DMS 273 treated with DMSO at 0.1 percent for 48 hours (cell line): Measurements from ENCODE around the gene FAM20A.
A peak's percentile ranks its signal among the peaks of the same experiment; 100 is the strongest.
"Not testable (repeated sequence)": the region's sequence is repeated elsewhere in the genome, so short reads cannot be mapped to it uniquely, and the experiment has no call there.

ENCODE experiments used
- DNase-seq: peaks from one replicate; lab custom pipeline; 2025; lab: John Stamatoyannopoulos, UW

Gene FAM20A

GRCh38 chr17:68519911-68520310 is 81.3 kb downstream of the FAM20A start:
- no peak for DNase-seq

GRCh38 chr17:68519051-68519450 is 82.1 kb downstream of the FAM20A start:
- DNase-seq = not testable (repeated sequence)

GRCh38 chr17:68518063-68518815 is 82.9 kb downstream of the FAM20A start:
- DNase-seq = no peak

DNA sequence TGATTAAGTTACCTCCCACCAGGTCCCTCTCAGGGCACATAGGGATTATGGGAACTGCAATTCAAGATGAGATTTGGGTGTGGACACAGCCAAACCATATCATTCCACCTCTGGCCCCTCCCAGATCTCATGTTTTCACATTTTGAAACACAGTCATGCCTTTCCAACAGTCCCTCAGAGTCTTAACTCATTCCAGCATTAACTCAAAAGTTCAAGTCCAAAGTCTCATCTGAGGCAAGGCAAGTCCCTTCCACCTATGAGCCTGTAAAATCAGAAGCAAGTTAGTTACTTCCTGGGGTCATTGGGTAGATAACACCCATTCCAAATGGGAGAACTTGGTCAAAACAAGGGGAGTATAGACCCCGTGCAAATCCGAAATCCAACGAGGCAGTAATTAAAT is 83.6 kb downstream of the FAM20A start:
- not testable (repeated sequence) for DNase-seq

DNA sequence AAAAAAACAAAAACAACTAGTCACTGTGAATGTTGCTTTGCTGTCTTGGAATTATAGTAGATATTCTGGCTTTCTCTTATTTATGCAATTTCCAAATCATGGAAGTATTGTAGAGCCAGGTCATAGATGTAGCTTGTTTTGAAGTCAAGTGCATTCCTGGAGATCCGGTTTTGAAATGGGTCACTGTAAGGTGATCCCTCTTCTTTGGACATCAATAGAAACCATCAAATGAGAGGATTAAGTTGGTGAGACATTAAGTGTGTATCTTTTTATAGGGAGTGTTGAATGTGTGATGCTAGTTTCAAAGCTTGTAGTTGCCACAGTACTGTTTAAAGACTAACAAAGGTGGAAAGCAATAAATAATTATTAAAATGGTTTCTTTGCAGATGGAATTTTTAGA is 84.4 kb downstream of the FAM20A start:
- no peak for DNase-seq

GRCh38 chr17:68514831-68515635 is 86.1 kb downstream of the FAM20A start:
- no peak for DNase-seq

DNA sequence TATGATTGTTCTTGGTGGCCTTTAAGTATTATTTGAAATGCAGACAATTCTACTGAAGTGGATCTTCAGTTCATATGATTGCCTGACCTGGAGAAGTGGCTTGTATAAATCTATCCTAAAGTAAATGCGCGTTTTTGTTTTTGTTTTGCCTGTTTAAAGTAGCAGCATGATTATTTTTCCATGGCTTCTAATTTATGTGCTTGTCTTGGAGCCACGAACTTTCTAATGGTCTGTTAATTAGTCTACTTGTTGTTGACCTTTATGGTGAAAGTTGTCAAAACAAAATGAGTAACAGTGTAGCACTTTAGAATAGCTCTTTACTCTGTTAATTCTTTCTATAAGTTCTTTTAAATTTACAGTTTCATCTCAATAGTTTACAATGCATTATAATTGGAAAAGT is 87.2 kb downstream of the FAM20A start:
- no peak for DNase-seq

DNA sequence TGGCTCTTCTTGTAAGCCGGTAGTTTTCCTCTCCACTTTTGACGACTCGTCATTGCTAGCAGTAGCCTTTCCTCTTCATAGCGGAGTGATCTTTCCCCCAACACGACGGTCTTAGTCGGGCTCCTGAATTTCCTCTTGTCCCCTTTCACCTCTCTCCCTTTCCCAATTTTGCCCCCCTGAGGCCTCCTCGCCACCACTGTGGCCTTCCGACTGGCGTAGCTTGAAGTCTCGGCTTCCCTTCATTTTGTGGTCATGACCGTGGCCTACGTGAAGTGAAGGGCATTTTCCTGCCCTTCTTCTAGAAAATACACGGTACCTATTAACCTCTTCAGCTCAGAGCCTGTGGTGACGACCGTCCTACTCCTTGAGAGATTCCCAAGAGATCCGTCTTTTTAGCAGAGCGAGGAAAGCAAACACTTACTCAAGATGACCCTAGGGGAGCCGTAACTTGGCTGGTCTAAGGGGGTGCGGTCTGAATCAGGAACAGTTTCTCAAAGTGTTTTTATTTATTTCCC is 88.2 kb downstream of the FAM20A start:
- DNase-seq = no peak

GRCh38 chr17:68512247-68512959 is 88.8 kb downstream of the FAM20A start, which contains the start of gene PRKAR1A:
TSS of gene PRKAR1A (plus strand) at chr17:68512430. CDS start at chr17:68515400, 2,970 bp downstream.
- DNase-seq = peak; percentile 91

DNA sequence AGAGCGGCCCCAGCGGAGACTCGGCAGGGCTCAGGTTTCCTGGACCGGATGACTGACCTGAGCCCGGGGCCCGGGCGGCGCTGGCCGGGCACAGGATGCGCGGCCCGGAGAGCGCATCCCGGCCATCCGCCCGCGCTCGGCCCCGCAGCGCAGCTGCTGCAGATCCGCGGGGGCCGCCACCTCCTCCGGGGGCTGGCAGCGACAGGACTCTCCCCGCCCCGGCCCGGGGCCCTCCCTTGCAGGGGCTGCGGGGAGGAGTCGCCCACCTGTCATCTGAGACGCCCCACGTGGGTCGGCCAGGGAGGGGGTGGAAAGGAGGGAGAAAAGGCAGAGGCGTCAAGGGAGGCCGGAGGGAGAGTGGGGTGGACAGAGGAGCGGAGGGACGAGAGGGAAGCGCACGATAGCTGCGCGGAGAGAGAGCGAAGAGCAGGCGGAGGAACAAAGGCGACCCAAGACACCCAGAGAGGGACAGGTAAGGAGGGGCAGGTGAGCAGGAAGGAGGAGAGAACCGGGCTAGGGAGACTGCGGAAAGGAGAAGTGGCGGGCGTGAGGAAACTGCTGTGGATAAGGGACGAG is 89.4 kb downstream of the FAM20A start:
- peak; percentile 77 for DNase-seq

GRCh38 chr17:68511254-68511670 is 89.9 kb downstream of the FAM20A start:
- no peak for DNase-seq

GRCh38 chr17:68509141-68510057 is 91.8 kb downstream of the FAM20A start:
- peak; percentile 21 for DNase-seq

GRCh38 chr17:68507576-68507975 is 93.6 kb downstream of the FAM20A start:
- DNase-seq = no peak

- no peak for DNase-seq
Measured at GRCh38 chr17:68505951-68506350, 95.2 kb downstream of the FAM20A start.

- DNase-seq = no peak
Measured at GRCh38 chr17:68501074-68501473, 100.1 kb downstream of the FAM20A start.

- DNase-seq = no peak
Measured at GRCh38 chr17:68499587-68499986, 101.6 kb downstream of the FAM20A start.

DNA sequence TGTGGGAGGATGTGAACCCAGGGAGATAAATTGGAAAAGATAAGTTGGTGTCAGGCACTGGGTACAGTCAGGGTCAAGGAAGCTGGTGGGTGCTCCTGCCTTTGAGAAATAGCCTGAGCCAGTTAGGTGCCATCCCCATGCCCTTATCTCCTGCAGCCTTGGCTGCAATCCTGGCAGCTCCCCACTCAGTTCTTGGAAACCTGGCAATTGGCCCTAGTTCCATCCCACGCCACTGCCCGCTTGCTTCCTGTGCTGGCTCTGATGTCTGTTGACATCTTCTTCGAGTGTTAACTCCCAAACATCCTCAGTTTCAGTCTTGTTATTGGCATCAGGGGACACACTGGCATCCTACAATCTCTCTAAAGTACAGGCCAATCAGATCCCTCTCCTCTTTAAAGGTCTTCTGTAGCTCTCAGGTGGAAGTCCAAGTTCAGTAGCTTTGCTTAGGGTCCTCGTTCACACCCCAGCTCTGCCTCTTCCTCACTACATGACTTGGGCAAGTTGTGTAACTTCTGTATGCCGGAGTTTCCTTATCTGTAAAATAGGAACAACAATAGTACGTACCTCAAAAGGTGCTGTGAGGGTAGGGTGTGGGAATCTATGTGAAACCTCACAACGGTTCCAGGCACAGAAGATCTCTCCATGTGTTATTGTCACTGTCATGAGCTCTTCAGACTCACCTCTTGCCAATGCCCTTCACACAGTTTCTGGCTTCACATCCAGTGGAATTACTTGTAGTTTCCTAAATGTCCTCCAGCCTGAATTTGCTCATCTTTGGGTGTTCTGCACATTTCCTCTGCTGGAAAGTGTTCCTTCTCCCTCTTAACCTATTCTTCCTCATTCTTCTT is 102.5 kb downstream of the FAM20A start:
- no peak for DNase-seq

GRCh38 chr17:68497885-68498319 is 103.3 kb downstream of the FAM20A start:
- no peak for DNase-seq

GRCh38 chr17:68495081-68495480 is 106.1 kb downstream of the FAM20A start:
- no peak for DNase-seq
